ENCODE data around the gene MR1.

Gene MR1

DNA sequence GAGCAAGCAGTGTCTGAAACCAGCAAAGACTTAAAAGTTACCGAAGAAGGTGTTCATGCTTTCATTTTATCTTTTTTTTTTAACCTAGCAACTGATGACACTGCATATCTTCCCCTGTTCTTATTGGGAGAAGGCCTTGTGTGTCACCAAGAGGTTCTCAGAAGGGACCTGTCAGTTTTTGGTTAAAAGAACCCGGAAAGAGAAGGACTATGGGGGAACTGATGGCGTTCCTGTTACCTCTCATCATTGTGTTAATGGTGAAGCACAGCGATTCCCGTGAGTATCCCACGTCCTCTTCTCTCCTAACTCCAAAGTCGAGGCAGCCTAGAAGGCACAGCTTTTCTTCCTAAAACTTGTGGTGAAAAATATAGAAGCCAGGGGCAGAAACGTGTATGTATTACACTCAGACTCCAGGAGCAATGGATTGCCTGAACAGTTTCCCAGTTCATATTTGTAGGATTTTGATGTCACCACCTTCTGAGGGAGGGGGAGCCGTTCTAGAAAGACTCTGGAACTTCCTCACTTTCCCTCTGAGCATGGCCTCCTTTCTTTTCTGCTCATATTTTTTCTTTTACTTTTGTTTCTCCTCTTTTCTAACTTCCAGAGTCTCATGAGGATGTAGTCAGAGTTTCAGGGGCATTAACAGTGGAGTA, at the start of gene MR1:
TSS of gene MR1 (plus strand) at position 185 of the 653 bp plus-strand sequence. CDS start at position 210, 25 bp downstream.
- H3K4me3 ChIP-seq (ENCODE audit: low read depth, low read length): peak within 1 kb of the TSS; percentile 54
- CTCF ChIA-PET: interaction anchor here (0.7 to 2.3 kb wide), 6 partner anchors 10 to 152 kb away, joined by 3 to 12 read pairs (median 4); no protein-coding TSS in a partner anchor
- H3K4me1 ChIP-seq (ENCODE audit: control insufficient read depth, insufficient read depth, low read length): no peaks in the 10 kb centered on the region
- no peaks in the 10 kb centered on the region for H3K9me3 ChIP-seq (ENCODE audit: control insufficient read depth, insufficient read depth, low read depth, low read length)
- POLR2A ChIA-PET: interaction anchor here (1.2 to 6.3 kb wide), 4 partner anchors 9 to 66 kb away, joined by 3 to 40 read pairs (median 6); partner anchors contain the start of genes IER5 and STX6
- peak within 1 kb of the TSS; percentile 43 for H3K27ac ChIP-seq (ENCODE audit: extremely low read depth, low read depth, low read length)
- H3K36me3 ChIP-seq (ENCODE audit: control insufficient read depth in 2 of 2, insufficient read depth in 1 of 2, low read length in 2 of 2): no peaks in the 10 kb centered on the region
- TF ChIP-seq, protein P1, sequence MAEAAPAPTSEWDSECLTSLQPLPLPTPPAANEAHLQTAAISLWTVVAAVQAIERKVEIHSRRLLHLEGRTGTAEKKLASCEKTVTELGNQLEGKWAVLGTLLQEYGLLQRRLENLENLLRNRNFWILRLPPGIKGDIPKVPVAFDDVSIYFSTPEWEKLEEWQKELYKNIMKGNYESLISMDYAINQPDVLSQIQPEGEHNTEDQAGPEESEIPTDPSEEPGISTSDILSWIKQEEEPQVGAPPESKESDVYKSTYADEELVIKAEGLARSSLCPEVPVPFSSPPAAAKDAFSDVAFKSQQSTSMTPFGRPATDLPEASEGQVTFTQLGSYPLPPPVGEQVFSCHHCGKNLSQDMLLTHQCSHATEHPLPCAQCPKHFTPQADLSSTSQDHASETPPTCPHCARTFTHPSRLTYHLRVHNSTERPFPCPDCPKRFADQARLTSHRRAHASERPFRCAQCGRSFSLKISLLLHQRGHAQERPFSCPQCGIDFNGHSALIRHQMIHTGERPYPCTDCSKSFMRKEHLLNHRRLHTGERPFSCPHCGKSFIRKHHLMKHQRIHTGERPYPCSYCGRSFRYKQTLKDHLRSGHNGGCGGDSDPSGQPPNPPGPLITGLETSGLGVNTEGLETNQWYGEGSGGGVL (tag by site-specific recombination; IDR thresholded peaks at IDR 0.05): no peak
- TF ChIP-seq ZNF292 (tag by site-specific recombination; IDR thresholded peaks at IDR 0.05; ENCODE audit: borderline replicate concordance, low read depth): no peak
- TF ChIP-seq ZNF623 (tag by site-specific recombination; IDR thresholded peaks at IDR 0.05): no peak
- TF ChIP-seq ZNF121 (tag by site-specific recombination; IDR thresholded peaks at IDR 0.05): no peak
- no peak for TF ChIP-seq ZNF184 (tag by site-specific recombination; IDR thresholded peaks at IDR 0.05)
- peak; percentile 35; the same call in 1 of the 2 replicates for TF ChIP-seq ZNF335 (tag by site-specific recombination; conservative IDR thresholded peaks at IDR 0.05)
- TF ChIP-seq HOXC10 (CRISPR knock-in tag; IDR thresholded peaks at IDR 0.05): no peak
- TF ChIP-seq SP3 (tag by site-specific recombination; IDR thresholded peaks at IDR 0.05): no peak
- TF ChIP-seq BCL11A (tag by site-specific recombination; IDR thresholded peaks at IDR 0.05; ENCODE audit: low read depth): no peak
- no peak for TF ChIP-seq ZNF600 (tag by site-specific recombination; IDR thresholded peaks at IDR 0.05)
- 0 out of 2 replicates have a peak, but pooled peaks have one; percentile 7 for TF ChIP-seq ZBTB20 (tag by site-specific recombination; IDR thresholded peaks at IDR 0.05)
- TF ChIP-seq, protein P2, sequence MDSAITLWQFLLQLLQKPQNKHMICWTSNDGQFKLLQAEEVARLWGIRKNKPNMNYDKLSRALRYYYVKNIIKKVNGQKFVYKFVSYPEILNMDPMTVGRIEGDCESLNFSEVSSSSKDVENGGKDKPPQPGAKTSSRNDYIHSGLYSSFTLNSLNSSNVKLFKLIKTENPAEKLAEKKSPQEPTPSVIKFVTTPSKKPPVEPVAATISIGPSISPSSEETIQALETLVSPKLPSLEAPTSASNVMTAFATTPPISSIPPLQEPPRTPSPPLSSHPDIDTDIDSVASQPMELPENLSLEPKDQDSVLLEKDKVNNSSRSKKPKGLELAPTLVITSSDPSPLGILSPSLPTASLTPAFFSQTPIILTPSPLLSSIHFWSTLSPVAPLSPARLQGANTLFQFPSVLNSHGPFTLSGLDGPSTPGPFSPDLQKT (IDR thresholded peaks at IDR 0.05; ENCODE audit: borderline replicate concordance, low read depth, low read length): no peak
- peak; percentile 56 for TF ChIP-seq PRDM1 (tag by site-specific recombination; IDR thresholded peaks at IDR 0.05)
- TF ChIP-seq ZBTB48 (tag by site-specific recombination; IDR thresholded peaks at IDR 0.05): no peak
- no peak for TF ChIP-seq ZNF311 (tag by site-specific recombination; IDR thresholded peaks at IDR 0.05; ENCODE audit: borderline replicate concordance)
- TF ChIP-seq MYNN (tag by site-specific recombination; IDR thresholded peaks at IDR 0.05; ENCODE audit: borderline replicate concordance): no peak
- TF ChIP-seq, protein P3, sequence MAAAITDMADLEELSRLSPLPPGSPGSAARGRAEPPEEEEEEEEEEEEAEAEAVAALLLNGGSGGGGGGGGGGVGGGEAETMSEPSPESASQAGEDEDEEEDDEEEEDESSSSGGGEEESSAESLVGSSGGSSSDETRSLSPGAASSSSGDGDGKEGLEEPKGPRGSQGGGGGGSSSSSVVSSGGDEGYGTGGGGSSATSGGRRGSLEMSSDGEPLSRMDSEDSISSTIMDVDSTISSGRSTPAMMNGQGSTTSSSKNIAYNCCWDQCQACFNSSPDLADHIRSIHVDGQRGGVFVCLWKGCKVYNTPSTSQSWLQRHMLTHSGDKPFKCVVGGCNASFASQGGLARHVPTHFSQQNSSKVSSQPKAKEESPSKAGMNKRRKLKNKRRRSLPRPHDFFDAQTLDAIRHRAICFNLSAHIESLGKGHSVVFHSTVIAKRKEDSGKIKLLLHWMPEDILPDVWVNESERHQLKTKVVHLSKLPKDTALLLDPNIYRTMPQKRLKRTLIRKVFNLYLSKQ (tag by site-specific recombination; IDR thresholded peaks at IDR 0.05; ENCODE audit: borderline replicate concordance): no peak
- TF ChIP-seq ZNF654 (tag by site-specific recombination; IDR thresholded peaks at IDR 0.05; ENCODE audit: low read depth): no peak
- no peak for TF ChIP-seq ZNF548 (tag by site-specific recombination; IDR thresholded peaks at IDR 0.05)
- TF ChIP-seq ZNF610 (tag by site-specific recombination; IDR thresholded peaks at IDR 0.05; ENCODE audit: borderline replicate concordance): no peak
- no peak for TF ChIP-seq MEIS1 (CRISPR knock-in tag; IDR thresholded peaks at IDR 0.05; ENCODE audit: borderline replicate concordance)
- no peak for TF ChIP-seq ZNF239 (tag by site-specific recombination; IDR thresholded peaks at IDR 0.05)
- peak; percentile 41; the same call in 1 of the 2 replicates for TF ChIP-seq ZNF629 (tag by site-specific recombination; IDR thresholded peaks at IDR 0.05)
- TF ChIP-seq ZNF146 (tag by site-specific recombination; IDR thresholded peaks at IDR 0.05): no peak
- TF ChIP-seq IKZF3 (tag by site-specific recombination; IDR thresholded peaks at IDR 0.05): no peak
- TF ChIP-seq ZBTB17 (tag by site-specific recombination; IDR thresholded peaks at IDR 0.05): peak; percentile 83
- TF ChIP-seq ZNF23 (tag by site-specific recombination; IDR thresholded peaks at IDR 0.05; ENCODE audit: borderline replicate concordance): no peak
- TF ChIP-seq, protein P4, sequence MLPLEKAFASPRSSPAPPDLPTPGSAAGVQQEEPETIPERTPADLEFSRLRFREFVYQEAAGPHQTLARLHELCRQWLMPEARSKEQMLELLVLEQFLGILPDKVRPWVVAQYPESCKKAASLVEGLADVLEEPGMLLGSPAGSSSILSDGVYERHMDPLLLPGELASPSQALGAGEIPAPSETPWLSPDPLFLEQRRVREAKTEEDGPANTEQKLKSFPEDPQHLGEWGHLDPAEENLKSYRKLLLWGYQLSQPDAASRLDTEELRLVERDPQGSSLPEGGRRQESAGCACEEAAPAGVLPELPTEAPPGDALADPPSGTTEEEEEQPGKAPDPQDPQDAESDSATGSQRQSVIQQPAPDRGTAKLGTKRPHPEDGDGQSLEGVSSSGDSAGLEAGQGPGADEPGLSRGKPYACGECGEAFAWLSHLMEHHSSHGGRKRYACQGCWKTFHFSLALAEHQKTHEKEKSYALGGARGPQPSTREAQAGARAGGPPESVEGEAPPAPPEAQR (tag by site-specific recombination; IDR thresholded peaks at IDR 0.05): no peak
- no peak for TF ChIP-seq KLF10 (tag by site-specific recombination; IDR thresholded peaks at IDR 0.05)
- no peak for TF ChIP-seq ZNF366 (tag by site-specific recombination; conservative IDR thresholded peaks at IDR 0.05)
- TF ChIP-seq ZNF585B (tag by site-specific recombination; IDR thresholded peaks at IDR 0.05): no peak
- TF ChIP-seq ZNF426 (tag by site-specific recombination; IDR thresholded peaks at IDR 0.05): no peak
- no peak for TF ChIP-seq ZNF701 (tag by site-specific recombination; IDR thresholded peaks at IDR 0.05)

Measured in HEK293 (cell line).